ENCODE data around the gene KIF5A.

KIF5A gene

DNA sequence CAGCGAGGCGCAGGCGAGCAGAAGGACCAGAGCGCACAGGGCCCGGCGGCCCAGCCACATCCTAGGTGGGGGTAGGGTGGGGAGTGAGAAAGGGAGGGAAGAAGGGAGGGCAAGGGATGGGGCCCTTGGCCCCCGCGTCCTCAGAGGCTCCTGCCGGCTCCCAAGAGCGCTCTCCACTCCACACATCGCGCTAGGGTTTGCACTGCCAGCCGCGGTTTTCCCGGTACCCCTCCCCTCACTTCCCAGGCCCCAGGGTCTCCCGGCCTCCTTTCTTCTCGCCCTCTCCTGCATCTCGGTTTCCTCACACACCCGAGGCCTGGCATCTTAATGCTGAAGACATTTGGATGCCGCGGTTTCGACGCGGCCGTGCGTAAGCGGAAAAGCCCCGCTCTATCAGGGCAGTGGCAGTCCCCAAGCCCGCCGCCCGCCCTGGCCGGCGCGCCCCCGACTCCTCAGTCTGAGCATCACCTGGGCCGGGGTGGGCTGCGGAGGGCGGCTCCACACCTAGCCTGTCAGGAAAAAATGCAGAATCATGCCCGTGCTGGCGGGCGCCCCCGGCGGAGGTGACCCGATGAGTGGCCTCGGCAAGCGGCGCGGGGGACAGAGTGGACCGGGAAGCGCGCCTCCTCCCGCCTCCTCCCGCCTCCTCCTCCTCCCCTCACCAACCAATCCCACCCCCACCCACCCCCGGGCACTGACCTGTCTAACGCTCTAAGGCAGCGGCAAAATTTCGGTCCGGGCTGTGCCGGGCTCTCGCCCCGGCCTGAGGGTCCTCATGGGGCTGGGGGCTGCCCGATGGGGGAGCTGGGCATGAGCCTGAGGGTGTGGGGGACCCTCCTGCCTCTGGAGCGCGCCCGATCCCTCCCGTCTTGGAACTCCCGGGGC is 82.5 kb downstream of the KIF5A start:
- no peak for DNase-seq (ENCODE audit: low spot score)

DNA sequence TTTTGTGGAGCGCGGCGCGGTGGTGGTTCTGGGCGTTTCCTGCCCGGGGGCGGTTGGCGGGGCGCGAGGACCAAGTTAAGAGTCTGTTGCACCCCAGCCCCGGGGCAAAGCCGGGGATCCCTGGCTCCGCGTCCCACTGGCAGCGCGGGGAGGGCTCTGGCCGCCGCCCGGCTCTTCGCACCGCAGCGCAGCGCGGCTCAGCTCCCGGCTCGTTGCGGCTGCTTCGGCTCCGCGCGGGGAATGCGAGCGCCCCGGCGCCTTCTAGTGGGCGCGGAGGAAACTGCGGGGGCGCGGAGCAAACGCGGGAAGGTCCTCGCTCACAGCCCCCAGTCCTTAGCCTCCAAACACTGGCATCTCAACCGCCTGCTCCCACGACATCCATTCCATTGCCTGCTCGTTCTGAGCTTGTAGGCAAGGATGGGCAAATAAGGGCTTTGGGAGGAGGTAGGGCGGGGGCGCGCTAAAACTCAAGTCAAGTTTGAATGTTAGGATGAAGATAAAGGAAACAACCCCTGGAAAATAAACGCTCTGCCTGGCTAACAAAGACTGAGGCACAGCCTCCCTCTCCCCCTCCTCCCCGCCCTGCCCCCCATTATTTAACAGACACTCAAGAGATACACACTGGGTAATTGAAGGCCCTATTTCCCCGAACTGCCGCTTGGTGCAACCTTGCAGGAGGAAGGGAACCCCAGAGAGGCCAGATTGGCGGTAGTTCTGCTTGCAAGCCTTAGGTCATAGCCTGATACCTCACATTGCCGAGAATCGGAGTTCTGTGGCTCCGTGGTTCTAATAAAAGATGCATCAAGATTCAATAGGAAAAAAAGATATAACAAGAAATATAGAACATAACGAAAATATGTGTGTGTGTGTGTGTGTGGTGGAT is 83.4 kb downstream of the KIF5A start, which contains the start of gene B4GALNT1:
Gene B4GALNT1, minus strand, starts transcription at position 244 of the 883 bp plus-strand sequence. CDS start 1,069 bp downstream, outside the sequence.
- DNase-seq (ENCODE audit: low spot score) = peak; percentile 63

Data from putamen (tissue), 1 donor.